HL-60 (cell line): ENCODE measurements around the gene KATNAL1.

Experiments used
- DNase-seq, 2 experiments: peaks; one replicate each; pipeline ENCODE4 v3.0.0-alpha.2; 2010 to 2020; ENCODE audit warnings: low read depth in 1 of 2, low spot score in 1 of 2
- H3K27ac ChIP-seq: fragments of 250-450 bp; sonication (Bioruptor Pico); replicated peaks from 2 replicates; pipeline ENCODE4 v1.5.1; 2020; ENCODE audit warnings: mild to moderate bottlenecking, moderate library complexity
- H3K27me3 ChIP-seq: fragments of 250-450 bp; sonication (Bioruptor Pico); 2 replicates; pipeline ENCODE4 v1.5.1; 2021; ENCODE audit warnings: mild to moderate bottlenecking, moderate library complexity; ENCODE audit not compliant: insufficient read depth, poor library complexity, severe bottlenecking
- H3K4me3 ChIP-seq: replicated peaks from 2 replicates; pipeline ENCODE4 v1.5.1; 2011; ENCODE audit warnings: mild to moderate bottlenecking, control low read depth, low read length; ENCODE audit not compliant: insufficient read depth
- CTCF ChIP-seq: IDR thresholded peaks from one replicate; pipeline ENCODE4 v1.5.1; 2011; ENCODE audit warnings: low read length, control low read depth, inconsistent platforms; ENCODE audit not compliant: insufficient read depth
- GABPA ChIP-seq: IDR thresholded peaks from 2 replicates; pipeline ENCODE4 v1.6.1; 2012; ENCODE audit warnings: low read depth
- POLR2AphosphoS5 ChIP-seq: IDR thresholded peaks from 2 replicates; pipeline ENCODE4 v1.6.1; 2012; ENCODE audit warnings: low read depth
- REST ChIP-seq: IDR thresholded peaks from 2 replicates; pipeline ENCODE4 v1.6.1; 2012; ENCODE audit warnings: low read depth; ENCODE audit not compliant: insufficient replicate concordance
- SPI1 ChIP-seq: IDR thresholded peaks from 2 replicates; pipeline ENCODE4 v1.6.1; 2012; ENCODE audit warnings: low read depth, mild to moderate bottlenecking, borderline replicate concordance

The KATNAL1 gene

GRCh38 chr13:30212256-30212655, 95.1 kb downstream of the KATNAL1 start:
- no peak overlapping the region for H3K4me3 ChIP-seq
- DNase-seq, result no peak
- no peaks in the 10 kb centered on the region for H3K27me3 ChIP-seq
- TF ChIP-seq CTCF (no peak), GABPA (no peak), REST (no peak), POLR2AphosphoS5 (no peak), SPI1 (no peak)
- H3K27ac ChIP-seq, result no peak overlapping the region

GRCh38 chr13:30211745-30212144, 95.6 kb downstream of the KATNAL1 start:
- Histone ChIP-seq H3K27ac (no peak overlapping the region), H3K27me3 (no peaks in the 10 kb centered on the region), H3K4me3 (no peak overlapping the region)
- TF ChIP-seq SPI1, result no peak
- TF ChIP-seq REST, result no peak
- no peak for TF ChIP-seq POLR2AphosphoS5
- no peak for TF ChIP-seq GABPA
- TF ChIP-seq CTCF, result no peak
- no peak for DNase-seq

- Histone ChIP-seq H3K27me3 (no peaks in the 10 kb centered on the region), H3K4me3 (no peak overlapping the region), H3K27ac (no peak overlapping the region)
- DNase-seq, result no peak
- TF ChIP-seq SPI1 (no peak), CTCF (no peak), GABPA (no peak), REST (no peak), POLR2AphosphoS5 (no peak)
Observed at GRCh38 chr13:30204564-30204963, 102.8 kb downstream of the KATNAL1 start.
